ENCODE results near the gene ERGIC1.
A peak's percentile ranks its signal among the peaks of the same experiment; 100 is the strongest.

ERGIC1 gene

DNA sequence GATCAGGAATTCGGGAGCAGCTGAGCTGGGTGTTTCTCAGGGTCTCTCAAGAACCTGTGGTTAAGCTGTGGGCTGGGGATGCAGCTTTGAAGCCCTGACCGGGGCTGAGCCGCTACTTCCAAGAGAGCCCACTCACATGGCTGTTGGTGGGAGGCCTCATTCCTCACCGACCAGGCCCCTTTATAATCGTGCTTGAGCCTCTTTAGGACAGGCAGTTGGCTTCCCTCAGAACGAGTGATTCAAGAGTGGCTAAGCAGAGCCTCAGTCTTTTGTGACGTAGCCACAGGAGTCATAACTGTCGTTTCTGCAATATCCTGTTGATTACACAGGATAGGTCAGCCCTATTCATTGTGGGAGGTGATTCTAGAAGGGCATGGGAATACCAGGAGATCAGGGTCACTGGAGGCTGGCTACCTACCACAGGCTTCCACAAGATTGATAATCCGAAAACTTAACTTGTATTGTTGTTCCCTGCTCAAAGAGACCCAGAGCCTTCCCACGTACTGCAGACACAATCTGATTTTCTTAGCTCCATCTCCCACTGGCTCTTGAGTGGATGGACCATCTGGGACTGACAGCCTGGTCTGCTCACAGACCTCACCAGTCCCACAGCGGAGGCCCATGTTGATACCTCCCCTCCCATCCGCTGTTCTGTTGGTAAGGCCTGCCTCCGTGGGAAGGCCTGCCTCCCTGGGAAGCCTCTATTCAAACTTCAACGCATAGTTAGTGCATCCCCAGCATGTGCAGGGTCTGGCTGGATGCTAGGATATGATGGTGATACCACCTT is 3.0 kb upstream of the ERGIC1 start:
- Histone ChIP-seq H3K4me3 (ENCODE audit: extremely low read depth, insufficient read depth, low read length, poor library complexity, severe bottlenecking) (no peak overlapping the region), H3K9me3 (ENCODE audit: control insufficient read depth, low read length) (peaks cover 9% of the 10 kb centered on the region), H3K27ac (ENCODE audit: low read depth, low read length, severe bottlenecking) (no peak overlapping the region), H3K36me3 (ENCODE audit: control insufficient read depth, insufficient read depth, low read length) (peaks cover 6% of the 10 kb centered on the region), H3K4me1 (ENCODE audit: control insufficient read depth, insufficient read depth, low read length, poor library complexity, severe bottlenecking) (peaks cover 4% of the 10 kb centered on the region)
- WGBS, 2 experiments (ENCODE audit: insufficient coverage in 2 of 2), result 83% methylated on average over 10 to 12 of the region's 14 CpGs

DNA sequence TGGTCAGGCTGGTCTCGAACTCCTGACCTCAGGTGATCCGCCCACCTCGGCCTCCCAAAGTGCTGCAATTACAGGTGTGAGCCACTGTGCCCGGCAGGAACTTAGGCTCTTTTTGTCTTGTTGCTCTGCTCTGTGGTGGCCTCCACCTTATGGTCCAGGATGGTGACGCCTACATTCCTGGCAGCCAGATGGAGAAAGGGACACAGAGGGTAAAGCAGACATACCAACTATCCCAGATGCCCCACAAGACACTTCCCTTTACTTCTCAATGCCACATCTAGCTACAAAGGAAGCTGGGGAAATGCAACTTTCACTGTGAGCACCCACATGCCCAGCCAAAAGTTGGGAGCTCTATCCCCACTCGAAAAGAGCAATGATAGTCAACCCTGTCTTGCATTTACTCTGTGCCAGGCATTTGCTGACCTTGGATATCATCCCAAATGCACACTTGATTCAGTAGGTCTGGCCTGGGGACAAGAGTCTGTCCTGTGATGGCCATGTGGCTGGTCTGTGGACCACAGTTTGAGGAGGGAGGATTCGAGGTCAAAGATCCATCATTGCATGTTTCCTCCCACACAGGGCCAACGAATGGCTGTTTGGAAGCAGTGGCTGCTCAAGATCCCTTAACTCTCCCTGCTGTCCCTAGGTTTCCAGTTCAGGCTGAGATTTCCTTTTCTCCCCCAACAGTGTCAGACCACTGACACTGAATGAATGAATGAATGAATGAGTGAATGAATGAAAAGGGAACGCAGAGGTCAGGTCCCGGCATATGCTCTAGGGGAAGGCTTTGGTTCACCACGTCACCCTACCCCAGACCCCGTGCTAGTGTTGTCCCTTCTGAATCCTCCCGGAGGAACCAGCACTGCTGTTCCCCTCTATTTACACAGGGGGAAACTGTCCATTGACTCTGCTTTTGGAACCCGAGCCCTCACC is 1.4 kb upstream of the ERGIC1 start:
- Histone ChIP-seq H3K27ac (ENCODE audit: low read depth, low read length, severe bottlenecking) (no peak overlapping the region), H3K4me3 (ENCODE audit: extremely low read depth, insufficient read depth, low read length, poor library complexity, severe bottlenecking) (no peak overlapping the region), H3K9me3 (ENCODE audit: control insufficient read depth, low read length) (no peaks in the 10 kb centered on the region), H3K4me1 (ENCODE audit: control insufficient read depth, insufficient read depth, low read length, poor library complexity, severe bottlenecking) (peaks cover 8% of the 10 kb centered on the region), H3K36me3 (ENCODE audit: control insufficient read depth, insufficient read depth, low read length) (peaks cover 21% of the 10 kb centered on the region)
- WGBS, 2 experiments (ENCODE audit: insufficient coverage in 2 of 2), result 89 to 93% methylated on average over 12 of the region's 14 CpGs

DNA sequence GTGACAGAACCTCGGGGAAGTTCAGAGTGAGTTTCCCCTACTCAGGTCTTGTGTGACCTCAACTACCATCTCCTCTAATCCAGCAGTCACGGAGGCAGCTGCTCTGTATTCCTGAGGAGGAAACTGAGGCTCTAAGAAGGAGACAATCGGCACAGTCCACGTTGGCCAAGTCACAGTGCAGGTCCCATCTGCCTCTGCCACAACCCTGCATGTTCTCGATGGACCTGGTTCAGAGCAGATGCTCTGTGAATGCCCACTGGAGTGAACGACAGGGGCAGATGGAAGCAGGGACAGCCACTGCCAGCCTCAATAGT is 722 bp upstream of the ERGIC1 start:
- Histone ChIP-seq H3K4me3 (ENCODE audit: extremely low read depth, insufficient read depth, low read length, poor library complexity, severe bottlenecking) (peak overlapping the region; percentile 86), H3K36me3 (ENCODE audit: control insufficient read depth, insufficient read depth, low read length) (peaks cover 28% of the 10 kb centered on the region), H3K9me3 (ENCODE audit: control insufficient read depth, low read length) (no peaks in the 10 kb centered on the region), H3K4me1 (ENCODE audit: control insufficient read depth, insufficient read depth, low read length, poor library complexity, severe bottlenecking) (peaks cover 8% of the 10 kb centered on the region), H3K27ac (ENCODE audit: low read depth, low read length, severe bottlenecking) (no peak overlapping the region)
- WGBS, 2 experiments (ENCODE audit: insufficient coverage in 2 of 2), result 74 to 81% methylated on average over 4 of the region's 6 CpGs

DNA sequence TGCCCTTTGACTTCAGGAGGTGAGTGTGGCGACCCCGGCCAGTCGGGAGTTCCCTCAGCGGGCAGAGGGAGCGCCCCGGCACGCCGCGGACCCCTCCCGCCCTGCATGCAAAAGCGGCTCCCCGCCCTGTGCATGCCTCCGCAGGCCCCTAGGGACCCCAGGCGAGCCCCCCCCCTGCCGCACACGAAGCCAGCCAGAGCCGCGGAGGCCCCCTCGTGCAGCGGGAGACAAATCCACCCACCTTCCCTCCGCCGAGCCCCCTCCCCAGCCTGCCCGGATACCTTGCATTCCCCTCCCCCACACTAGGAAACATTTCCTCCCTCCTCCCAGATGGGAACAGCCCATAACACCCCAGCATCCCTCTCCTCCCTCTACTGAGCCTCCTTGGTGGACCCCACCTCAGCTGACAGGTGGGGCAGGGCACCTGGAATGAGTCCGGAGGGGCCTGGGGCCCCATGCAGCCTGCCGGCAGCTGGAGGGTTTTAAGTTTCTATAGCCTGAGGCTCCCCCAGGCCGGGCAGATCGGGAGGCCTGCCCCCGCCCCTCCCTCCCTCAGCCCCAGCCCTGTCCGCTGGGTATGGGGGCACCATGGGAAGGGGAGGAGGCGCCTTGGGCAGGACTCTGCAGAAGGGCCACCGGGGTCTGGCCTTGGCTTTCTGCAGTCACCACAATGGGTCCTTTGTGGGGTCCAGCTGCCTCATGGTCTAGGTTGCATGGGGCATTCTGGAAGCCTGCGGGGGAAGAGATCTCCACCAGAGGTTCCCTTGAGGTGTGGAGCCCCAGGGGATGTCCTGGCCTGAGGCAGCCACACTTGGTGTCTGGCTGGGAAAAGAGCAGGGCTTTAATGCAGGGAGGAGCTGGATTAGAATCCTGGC is 601 bp downstream of the ERGIC1 start:
- Histone ChIP-seq H3K36me3 (ENCODE audit: control insufficient read depth, insufficient read depth, low read length) (peaks cover 38% of the 10 kb centered on the region), H3K27ac (ENCODE audit: low read depth, low read length, severe bottlenecking) (peak overlapping the region; percentile 29)

DNA sequence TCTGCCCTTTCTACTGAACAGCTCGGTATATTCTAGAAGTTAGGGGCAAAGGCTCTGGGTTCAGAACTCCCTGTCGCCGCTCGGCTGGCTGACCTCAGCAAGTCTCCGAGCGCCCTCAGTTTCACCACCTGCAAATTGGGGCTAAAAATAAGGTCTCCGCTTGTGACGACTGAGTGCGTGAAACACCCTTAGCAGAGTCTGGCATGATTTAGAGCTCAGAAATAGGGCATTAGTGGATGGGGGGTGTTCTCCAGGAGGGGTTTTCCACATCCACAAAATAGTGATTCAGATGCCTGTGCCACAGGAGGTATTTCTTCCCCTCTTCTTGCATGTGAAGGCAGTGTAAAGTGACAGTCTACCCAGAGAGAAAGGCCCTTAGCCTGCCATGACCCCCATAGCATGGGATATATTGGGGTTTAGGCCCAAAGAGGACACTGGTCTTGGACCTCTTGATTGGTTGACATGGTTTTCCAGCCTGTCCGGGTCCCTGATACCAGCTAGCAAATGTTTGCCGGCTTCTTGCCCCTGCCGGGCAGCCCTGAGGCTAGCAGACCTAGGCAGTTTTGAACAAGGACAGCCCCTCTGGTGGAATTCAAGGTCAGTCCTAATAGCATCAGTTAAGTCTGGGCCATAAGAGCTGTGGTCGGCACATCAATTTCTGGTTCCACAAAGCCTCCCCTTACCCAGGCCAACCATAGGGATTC is 1.4 kb downstream of the ERGIC1 start:
- H3K27ac ChIP-seq (ENCODE audit: low read depth, low read length, severe bottlenecking), result no peak overlapping the region
- H3K9me3 ChIP-seq (ENCODE audit: control insufficient read depth, low read length), result no peaks in the 10 kb centered on the region
- H3K36me3 ChIP-seq (ENCODE audit: control insufficient read depth, insufficient read depth, low read length), result peaks cover 46% of the 10 kb centered on the region
- H3K4me1 ChIP-seq (ENCODE audit: control insufficient read depth, insufficient read depth, low read length, poor library complexity, severe bottlenecking), result peaks cover 8% of the 10 kb centered on the region
- peak overlapping the region; percentile 86 for H3K4me3 ChIP-seq (ENCODE audit: extremely low read depth, insufficient read depth, low read length, poor library complexity, severe bottlenecking)
- 86 to 87% methylated on average over 11 to 13 of the region's 13 CpGs for WGBS, 2 experiments (ENCODE audit: insufficient coverage in 2 of 2)

More for the DNA sequence above, 601 bp downstream of the ERGIC1 start:
- 1% methylated on average over 17 to 24 of the region's 32 CpGs for WGBS, 2 experiments (ENCODE audit: insufficient coverage in 2 of 2)
- Histone ChIP-seq H3K4me1 (ENCODE audit: control insufficient read depth, insufficient read depth, low read length, poor library complexity, severe bottlenecking) (peaks cover 8% of the 10 kb centered on the region), H3K9me3 (ENCODE audit: control insufficient read depth, low read length) (no peaks in the 10 kb centered on the region), H3K4me3 (ENCODE audit: extremely low read depth, insufficient read depth, low read length, poor library complexity, severe bottlenecking) (peak overlapping the region; percentile 86)

DNA sequence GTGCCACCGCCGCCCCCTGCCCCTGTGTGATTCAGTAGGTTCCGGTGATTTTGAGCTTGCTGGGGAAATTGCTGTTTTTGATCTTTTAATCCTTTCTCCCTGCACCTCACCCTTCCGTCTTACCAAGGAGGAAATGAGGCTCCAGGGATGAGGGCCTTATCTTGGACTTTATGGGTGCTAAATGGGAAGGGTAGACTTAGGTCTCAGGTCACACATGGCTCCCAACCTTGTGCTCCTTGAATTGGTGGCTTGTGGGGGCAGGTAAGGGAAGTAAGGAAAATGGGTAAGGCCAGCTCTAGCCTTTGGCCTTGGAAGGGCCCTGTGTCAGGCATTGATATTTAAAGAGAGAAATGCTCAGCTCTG is 1.9 kb downstream of the ERGIC1 start:
- peaks cover 51% of the 10 kb centered on the region for H3K36me3 ChIP-seq (ENCODE audit: control insufficient read depth, insufficient read depth, low read length)
- no peak overlapping the region for H3K27ac ChIP-seq (ENCODE audit: low read depth, low read length, severe bottlenecking)
- no peaks in the 10 kb centered on the region for H3K9me3 ChIP-seq (ENCODE audit: control insufficient read depth, low read length)
- 80% methylated on average over 1 of the region's 4 CpGs; no CpG with 5 or more reads in 1 of the 2 experiments for WGBS, 2 experiments (ENCODE audit: insufficient coverage in 2 of 2)
- H3K4me3 ChIP-seq (ENCODE audit: extremely low read depth, insufficient read depth, low read length, poor library complexity, severe bottlenecking), result no peak overlapping the region
- H3K4me1 ChIP-seq (ENCODE audit: control insufficient read depth, insufficient read depth, low read length, poor library complexity, severe bottlenecking), result peaks cover 8% of the 10 kb centered on the region

DNA sequence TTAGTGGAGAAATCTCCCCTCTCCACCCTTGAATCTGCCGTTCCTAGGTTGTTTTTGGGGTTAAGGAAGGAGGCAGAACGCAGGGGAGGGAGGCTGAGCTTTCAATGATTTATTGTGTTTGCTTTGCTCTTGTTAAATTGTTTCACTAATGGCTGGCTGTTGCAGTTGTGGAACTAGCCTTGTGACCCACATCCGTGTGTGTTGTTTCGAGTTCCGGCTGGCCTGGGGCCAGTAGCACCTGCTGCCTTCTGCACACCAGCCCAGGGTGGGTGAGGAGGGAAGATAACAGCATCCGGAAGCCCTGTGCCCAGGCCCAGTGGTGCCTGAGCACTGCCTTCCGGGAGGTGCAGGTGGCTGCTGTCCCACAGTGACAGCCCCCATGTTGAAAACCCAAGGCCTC is 3.6 kb downstream of the ERGIC1 start:
- H3K4me1 ChIP-seq (ENCODE audit: control insufficient read depth, insufficient read depth, low read length, poor library complexity, severe bottlenecking), result peaks cover 8% of the 10 kb centered on the region
- H3K36me3 ChIP-seq (ENCODE audit: control insufficient read depth, insufficient read depth, low read length), result peaks cover 60% of the 10 kb centered on the region
- H3K27ac ChIP-seq (ENCODE audit: low read depth, low read length, severe bottlenecking), result no peak overlapping the region
- no peak overlapping the region for H3K4me3 ChIP-seq (ENCODE audit: extremely low read depth, insufficient read depth, low read length, poor library complexity, severe bottlenecking)
- H3K9me3 ChIP-seq (ENCODE audit: control insufficient read depth, low read length), result no peaks in the 10 kb centered on the region
- 95 to 96% methylated on average over 4 to 5 of the region's 7 CpGs for WGBS, 2 experiments (ENCODE audit: insufficient coverage in 2 of 2)

DNA sequence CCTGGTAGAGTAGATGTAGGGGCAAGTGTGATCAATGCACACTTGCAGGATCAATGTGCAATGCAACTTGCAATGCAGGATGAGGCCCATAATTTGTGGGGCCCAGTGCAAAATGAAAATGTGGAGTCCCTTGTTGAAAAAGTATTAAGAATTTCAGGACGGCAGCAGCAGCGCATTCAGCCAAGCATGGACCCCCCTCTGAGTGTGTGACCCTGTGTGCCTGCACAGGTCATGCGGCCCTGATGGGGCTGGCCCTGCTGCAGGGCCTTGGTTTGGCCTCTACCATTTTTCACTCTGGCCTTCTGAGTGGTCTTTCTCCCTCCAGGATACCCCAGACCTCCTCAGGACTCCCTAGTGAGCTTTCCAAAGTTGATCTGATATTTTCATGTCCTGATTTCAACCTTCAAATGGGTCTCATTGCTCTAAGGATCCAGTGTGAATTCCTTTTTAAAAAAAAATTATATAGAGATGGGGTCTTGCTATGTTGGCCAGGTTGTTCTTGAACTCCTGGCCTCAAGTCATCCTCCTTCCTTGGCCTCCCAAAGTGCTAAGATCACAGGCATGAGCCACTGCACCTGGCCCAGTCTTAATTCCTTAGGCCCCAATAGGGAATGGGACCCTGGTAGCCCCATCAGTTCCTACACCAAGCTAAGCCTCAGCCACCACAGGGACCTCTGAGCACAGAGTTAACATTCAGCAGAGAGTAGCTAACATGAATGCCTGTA is 4.3 kb downstream of the ERGIC1 start:
- peaks cover 6% of the 10 kb centered on the region for H3K4me1 ChIP-seq (ENCODE audit: control insufficient read depth, insufficient read depth, low read length, poor library complexity, severe bottlenecking)
- WGBS, 2 experiments (ENCODE audit: insufficient coverage in 2 of 2), result 89 to 95% methylated on average over 3 of the region's 3 CpGs
- H3K9me3 ChIP-seq (ENCODE audit: control insufficient read depth, low read length), result no peaks in the 10 kb centered on the region
- peaks cover 66% of the 10 kb centered on the region for H3K36me3 ChIP-seq (ENCODE audit: control insufficient read depth, insufficient read depth, low read length)
- no peak overlapping the region for H3K27ac ChIP-seq (ENCODE audit: low read depth, low read length, severe bottlenecking)
- H3K4me3 ChIP-seq (ENCODE audit: extremely low read depth, insufficient read depth, low read length, poor library complexity, severe bottlenecking), result no peak overlapping the region

DNA sequence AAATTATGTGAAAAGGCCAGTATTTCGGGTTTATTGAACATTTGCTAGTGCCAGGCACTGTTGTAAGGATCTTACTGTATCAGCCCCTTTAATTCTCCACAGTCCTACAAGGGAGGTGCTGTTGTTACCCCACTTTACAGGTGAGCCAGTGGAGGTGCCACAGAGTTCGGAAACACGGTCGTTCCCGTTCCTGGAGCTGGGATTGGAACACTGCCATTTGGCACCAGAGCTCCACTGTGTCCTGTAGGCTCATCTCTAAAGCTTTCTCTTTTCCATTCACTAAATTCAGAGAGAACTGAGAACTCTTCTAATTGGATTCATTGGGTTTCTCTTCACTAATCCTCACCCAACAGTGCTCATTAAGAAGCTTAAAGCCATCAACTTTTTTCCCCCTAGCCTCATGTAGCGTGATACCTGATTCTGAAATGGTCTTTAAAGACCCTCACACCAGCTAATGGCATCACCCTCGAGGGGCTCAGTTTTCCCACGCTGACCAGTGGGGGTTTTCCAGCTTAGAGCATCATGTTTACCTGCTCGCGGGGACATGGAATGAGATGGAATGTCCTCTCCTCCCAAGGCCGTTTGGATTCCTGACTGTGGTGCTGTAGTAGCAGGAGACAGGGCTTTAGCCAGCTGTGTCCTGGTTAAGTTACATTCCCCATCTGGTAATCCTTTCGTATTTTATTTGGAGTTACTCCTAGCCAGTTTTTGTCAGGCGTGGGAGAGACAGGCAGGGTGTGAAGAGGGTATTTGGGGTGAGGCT is 5.8 kb downstream of the ERGIC1 start:
- 77 to 92% methylated on average over 8 to 12 of the region's 13 CpGs for WGBS, 2 experiments (ENCODE audit: insufficient coverage in 2 of 2)
- Histone ChIP-seq H3K27ac (ENCODE audit: low read depth, low read length, severe bottlenecking) (no peak overlapping the region), H3K4me3 (ENCODE audit: extremely low read depth, insufficient read depth, low read length, poor library complexity, severe bottlenecking) (no peak overlapping the region), H3K4me1 (ENCODE audit: control insufficient read depth, insufficient read depth, low read length, poor library complexity, severe bottlenecking) (peaks cover 4% of the 10 kb centered on the region), H3K36me3 (ENCODE audit: control insufficient read depth, insufficient read depth, low read length) (peaks cover 80% of the 10 kb centered on the region), H3K9me3 (ENCODE audit: control insufficient read depth, low read length) (no peaks in the 10 kb centered on the region)
